ENCODE measurements around the gene C6orf163.

C6orf163 gene

GRCh38 chr6:87401832-87402231 is 57.2 kb downstream of the C6orf163 start:
- no peak overlapping the region for H3K4me3 ChIP-seq (ENCODE audit: low read depth, low read length)
- DNase-seq (ENCODE audit: low read depth), result no peak

DNA sequence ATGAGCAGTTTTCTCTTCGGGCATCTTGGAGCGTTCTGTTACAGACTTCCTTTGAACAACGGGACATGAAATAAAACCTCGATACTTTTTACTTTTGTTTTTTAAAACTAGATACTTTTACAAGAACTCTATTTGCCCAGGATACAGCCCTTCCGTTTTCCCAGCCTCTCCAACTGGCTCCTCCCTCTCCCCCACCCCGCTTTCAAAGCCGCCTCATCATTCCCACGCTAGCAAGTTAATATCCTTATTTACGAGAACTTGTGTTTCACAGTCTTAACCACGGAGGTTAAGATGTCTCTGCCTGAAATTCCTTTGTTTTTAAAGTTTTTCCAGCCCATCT is 62.9 kb downstream of the C6orf163 start:
- DNase-seq (ENCODE audit: low read depth), result peak; percentile 12
- H3K4me3 ChIP-seq (ENCODE audit: low read depth, low read length), result peak overlapping the region; percentile 76

DNA sequence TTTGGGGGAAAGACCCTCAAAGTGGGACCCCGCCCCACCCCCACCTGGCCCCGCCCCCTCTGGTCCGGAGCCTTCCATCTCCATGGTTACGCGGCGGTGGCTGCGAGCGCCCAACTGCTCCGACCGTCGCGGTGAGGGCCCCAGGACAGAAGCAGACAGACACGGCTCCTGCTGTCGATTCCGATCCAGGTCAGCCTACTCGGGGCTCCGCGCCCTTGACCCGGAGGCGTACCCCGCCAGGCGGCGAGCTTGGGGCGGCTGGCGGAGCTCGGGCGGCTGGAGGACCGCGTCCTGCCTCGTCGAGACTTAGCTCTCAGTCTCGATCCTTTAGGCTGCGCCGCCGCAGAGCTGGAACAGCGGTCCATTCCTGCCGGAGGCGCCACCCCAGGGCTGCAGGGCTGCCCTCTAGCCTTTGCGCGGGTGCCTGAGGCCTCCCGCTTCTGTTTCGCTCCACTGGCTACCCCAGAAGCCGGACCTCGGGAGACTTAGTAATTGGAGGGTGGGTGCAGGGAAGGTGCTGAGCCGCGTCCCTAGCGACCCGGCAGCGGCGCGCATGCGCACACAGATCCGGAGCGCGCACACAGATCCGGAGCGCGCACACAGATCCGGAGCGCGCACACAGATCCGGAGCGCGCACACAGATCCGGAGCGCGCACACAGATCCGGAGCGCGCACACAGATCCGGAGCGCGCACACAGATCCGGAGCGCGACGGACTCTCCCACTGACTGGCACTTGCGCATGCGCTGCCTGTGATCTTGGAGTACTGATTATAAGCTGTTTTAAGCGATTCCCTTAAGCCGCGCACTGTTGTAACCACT is 63.5 kb downstream of the C6orf163 start, which contains the start of gene CFAP206:
TSS of gene CFAP206 (plus strand) at position 72 of the 820 bp plus-strand sequence. CDS start 1,868 bp downstream, outside the sequence.
- DNase-seq (ENCODE audit: low read depth), result peak; percentile 56
- peak within 1 kb of the TSS; percentile 76 for H3K4me3 ChIP-seq (ENCODE audit: low read depth, low read length)

DNA sequence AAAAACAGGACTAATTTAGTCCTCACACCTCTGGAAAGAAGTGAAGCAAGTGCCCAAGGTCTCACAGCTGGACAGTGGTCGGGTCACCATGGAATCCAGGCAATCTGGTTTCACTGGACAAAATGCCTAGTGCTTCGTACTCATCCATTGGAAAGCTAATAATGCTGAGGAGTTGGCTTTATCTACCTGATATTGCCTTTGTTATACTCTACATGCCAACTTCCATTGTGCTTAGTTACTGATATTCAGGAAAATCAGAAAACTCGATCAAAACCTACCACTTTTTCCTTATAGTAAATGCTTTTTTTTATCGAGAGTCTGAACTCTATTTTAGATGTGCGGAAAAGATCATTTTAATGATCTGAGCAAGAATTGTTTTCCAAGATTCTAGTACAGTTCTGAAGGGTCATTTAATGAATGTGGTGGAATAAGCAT is 64.1 kb downstream of the C6orf163 start:
- peak overlapping the region; percentile 76 for H3K4me3 ChIP-seq (ENCODE audit: low read depth, low read length)
- DNase-seq (ENCODE audit: low read depth), result no peak
